Measurements from ENCODE around the gene SPARC.
"Not testable (repeated sequence)": the region's sequence is repeated elsewhere in the genome, so short reads cannot be mapped to it uniquely, and the experiment has no call there.

The SPARC gene, protein sequence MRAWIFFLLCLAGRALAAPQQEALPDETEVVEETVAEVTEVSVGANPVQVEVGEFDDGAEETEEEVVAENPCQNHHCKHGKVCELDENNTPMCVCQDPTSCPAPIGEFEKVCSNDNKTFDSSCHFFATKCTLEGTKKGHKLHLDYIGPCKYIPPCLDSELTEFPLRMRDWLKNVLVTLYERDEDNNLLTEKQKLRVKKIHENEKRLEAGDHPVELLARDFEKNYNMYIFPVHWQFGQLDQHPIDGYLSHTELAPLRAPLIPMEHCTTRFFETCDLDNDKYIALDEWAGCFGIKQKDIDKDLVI

DNA sequence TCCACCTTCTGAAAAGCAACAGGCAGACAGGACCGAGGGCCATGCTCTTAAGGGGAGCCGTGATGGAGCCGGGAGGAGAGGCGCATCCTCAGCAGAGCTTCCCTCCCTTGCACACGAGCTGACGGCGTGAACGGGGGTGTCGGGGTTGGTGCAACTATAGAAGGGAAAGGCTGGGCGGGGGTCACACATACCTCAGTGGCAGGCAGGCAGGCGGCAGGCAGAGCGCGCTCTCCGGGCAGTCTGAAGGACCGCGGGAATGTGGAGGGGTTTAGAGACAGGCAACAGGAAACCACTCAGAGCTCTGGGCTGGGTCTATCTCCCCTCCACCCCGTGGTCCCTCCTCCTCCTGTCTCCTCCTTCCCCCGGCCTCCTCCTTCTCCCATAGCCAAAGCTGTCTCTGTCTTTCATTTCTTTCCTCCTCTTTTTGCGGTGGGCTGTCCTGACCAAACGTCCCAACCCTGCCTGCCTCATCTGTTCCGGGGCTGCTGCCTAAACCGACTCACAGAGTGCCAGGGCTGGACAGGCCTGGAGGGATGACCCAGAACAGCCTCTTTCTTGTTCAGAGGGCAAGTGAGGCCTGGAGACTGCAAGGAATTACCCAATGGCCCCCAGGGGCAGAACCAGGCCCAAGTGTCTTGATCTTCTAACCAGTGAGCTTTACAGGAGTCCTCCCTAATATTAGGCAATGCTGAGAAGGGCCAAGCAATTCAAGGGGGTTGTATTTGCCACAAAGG is at the start of gene SPARC:
SPARC (minus strand) TSS at position 242 of the 734 bp plus-strand sequence. CDS start 10,727 bp downstream, outside the sequence.
- peak within 1 kb of the TSS; percentile 95 for H3K4me3 ChIP-seq (ENCODE audit: control insufficient read depth, low read depth, low read length)
- TF ChIP-seq CTCF (IDR thresholded peaks at IDR 0.05; ENCODE audit: control insufficient read depth, insufficient read depth, low read depth, low read length, missing control alignments): peak; percentile 2
- DNase-seq (ENCODE audit: low read depth): peak; percentile 92

- DNase-seq (ENCODE audit: low read depth): no peak
- no peak for TF ChIP-seq CTCF (IDR thresholded peaks at IDR 0.05; ENCODE audit: control insufficient read depth, insufficient read depth, low read depth, low read length, missing control alignments)
- no peak overlapping the region for H3K4me3 ChIP-seq (ENCODE audit: control insufficient read depth, low read depth, low read length)
These were observed 48.9 kb upstream of the SPARC start for GRCh38 chr5:151735646-151736045.

DNA sequence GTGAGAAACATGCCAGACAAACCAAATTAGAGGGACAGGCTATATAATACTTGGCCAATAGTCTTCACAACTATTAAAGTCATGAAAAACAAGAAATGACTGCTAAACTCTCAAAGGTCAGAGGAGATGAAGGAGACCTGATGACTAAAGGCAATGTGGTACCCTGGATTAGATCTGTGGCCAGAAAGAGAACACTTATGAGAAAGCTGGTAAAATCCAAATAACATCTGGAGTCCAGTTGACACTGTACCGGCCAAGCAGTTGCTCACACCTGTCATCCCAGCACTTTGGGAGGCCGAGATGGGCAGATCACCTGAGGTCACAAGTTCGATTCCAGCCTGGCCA is 47.3 kb upstream of the SPARC start:
- TF ChIP-seq CTCF (IDR thresholded peaks at IDR 0.05; ENCODE audit: control insufficient read depth, insufficient read depth, low read depth, low read length, missing control alignments): no peak
- DNase-seq (ENCODE audit: low read depth): no peak
- no peak overlapping the region for H3K4me3 ChIP-seq (ENCODE audit: control insufficient read depth, low read depth, low read length)

DNA sequence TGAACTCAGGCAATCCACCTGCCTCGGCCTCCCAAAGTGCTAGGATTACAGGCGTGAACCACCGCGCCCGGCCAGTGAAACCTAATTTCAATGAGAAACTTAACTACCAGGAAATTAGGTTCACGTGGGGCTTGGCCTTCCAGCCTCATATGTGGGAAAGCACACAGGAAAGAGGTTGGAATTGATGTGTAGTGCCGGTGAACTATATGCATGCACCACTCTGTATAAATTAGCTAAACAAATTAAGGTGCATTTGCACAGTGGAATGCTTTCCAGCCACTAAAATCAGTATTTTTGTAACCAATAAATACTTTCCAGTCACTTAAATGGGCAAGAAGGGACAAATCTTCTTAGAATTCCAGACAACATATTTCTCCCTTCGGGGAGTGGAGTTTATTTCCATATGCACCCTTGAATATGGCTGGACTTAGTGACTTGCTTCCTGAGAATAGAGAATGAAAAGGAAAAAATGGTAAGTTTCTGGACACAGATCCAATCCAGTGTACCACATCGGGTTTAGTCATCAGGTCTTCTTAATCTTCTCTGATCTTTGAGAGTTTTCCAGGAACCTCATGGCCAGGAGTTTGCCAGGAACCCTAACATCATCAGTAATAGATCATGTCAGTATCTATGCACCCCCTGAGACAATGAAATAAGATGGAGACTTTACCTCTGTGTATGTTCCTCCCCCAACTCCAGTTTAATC is 46.8 kb upstream of the SPARC start:
- no peak for DNase-seq (ENCODE audit: low read depth)
- H3K4me3 ChIP-seq (ENCODE audit: control insufficient read depth, low read depth, low read length): no peak overlapping the region
- no peak for TF ChIP-seq CTCF (IDR thresholded peaks at IDR 0.05; ENCODE audit: control insufficient read depth, insufficient read depth, low read depth, low read length, missing control alignments)

- no peak for TF ChIP-seq CTCF (IDR thresholded peaks at IDR 0.05; ENCODE audit: control insufficient read depth, insufficient read depth, low read depth, low read length, missing control alignments)
- no peak overlapping the region for H3K4me3 ChIP-seq (ENCODE audit: control insufficient read depth, low read depth, low read length)
- no peak for DNase-seq (ENCODE audit: low read depth)
These were observed 43.7 kb upstream of the SPARC start for GRCh38 chr5:151730381-151730780.

- H3K4me3 ChIP-seq (ENCODE audit: control insufficient read depth, low read depth, low read length); DNase-seq (ENCODE audit: low read depth): not testable (repeated sequence)
These were observed 42.9 kb upstream of the SPARC start for GRCh38 chr5:151729597-151729996.

DNA sequence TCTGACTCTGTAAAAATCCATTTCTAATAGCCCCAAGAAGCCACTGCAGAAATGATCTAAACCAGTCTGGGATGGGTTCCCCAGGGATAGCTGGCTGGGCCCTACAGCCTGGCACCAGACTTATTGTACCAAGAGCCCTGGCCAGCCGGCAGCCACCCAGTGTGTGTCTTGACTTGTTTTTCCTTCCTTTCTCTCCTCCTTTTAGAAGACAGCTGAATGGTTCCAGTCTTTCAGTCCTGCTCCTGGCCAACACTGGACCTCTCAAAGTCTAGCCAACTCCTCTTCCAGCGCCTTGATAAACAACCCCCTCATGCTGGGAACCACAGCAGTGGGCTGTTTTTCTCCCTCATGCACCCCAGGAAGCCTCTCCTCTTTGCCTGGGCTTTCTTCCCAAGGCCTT is 37.6 kb upstream of the SPARC start:
- no peak overlapping the region for H3K4me3 ChIP-seq (ENCODE audit: control insufficient read depth, low read depth, low read length)
- no peak for TF ChIP-seq CTCF (IDR thresholded peaks at IDR 0.05; ENCODE audit: control insufficient read depth, insufficient read depth, low read depth, low read length, missing control alignments)
- no peak for DNase-seq (ENCODE audit: low read depth)
